SK-N-SH (cell line): ENCODE data around the gene SLC2A11.

Experiments used
- CTCF ChIP-seq: fragments of 200-600 bp; sonication (generic); IDR thresholded peaks from 2 replicates; pipeline ENCODE4 v1.6.1; 2017; ENCODE audit warnings: antibody characterized with exemption, mild to moderate bottlenecking, moderate library complexity
- REST ChIP-seq: IDR thresholded peaks from 2 replicates; pipeline ENCODE4 v1.6.1; 2012; ENCODE audit warnings: mild to moderate bottlenecking, low read depth, low read length, moderate library complexity
- RXRA ChIP-seq: IDR thresholded peaks from 2 replicates; pipeline ENCODE4 v1.4.0; 2012; ENCODE audit warnings: low read depth, mild to moderate bottlenecking, borderline replicate concordance
- SIN3A ChIP-seq: IDR thresholded peaks from 2 replicates; pipeline ENCODE4 v1.6.1; 2012; ENCODE audit warnings: low read depth, mild to moderate bottlenecking, low read length, moderate library complexity, borderline replicate concordance
- TCF12 ChIP-seq: IDR thresholded peaks from 2 replicates; pipeline ENCODE4 v1.4.0; 2012
- YY1 ChIP-seq: IDR thresholded peaks from 2 replicates; pipeline ENCODE4 v1.4.0; 2012; ENCODE audit warnings: low read depth, mild to moderate bottlenecking

GRCh38 chr22:23892130-23892529 lies 34.5 kb downstream of the SLC2A11 start:
- TF ChIP-seq YY1 (no peak), CTCF (no peak), REST (no peak), SIN3A (no peak), RXRA (no peak), TCF12 (no peak)
